Activated naive CD8-positive, alpha-beta T cell treated with anti-CD3 and anti-CD28 coated beads for 36 hours (primary cell): ENCODE results near the gene BCAS4. TPM values are rescaled to one million over a fixed set of nuclear protein-coding genes. Genes with fewer than 3 reads are reported as not detected.

Experiments used
- DNase-seq: peaks from one replicate; pipeline ENCODE4 v3.0.0; 2021
- H3K27ac Mint-ChIP-seq: one replicate; pipeline ENCODE4 v1.8.0; 2022; ENCODE audit warnings: mild to moderate bottlenecking, moderate library complexity, mixed read lengths
- H3K27me3 Mint-ChIP-seq: one replicate; pipeline ENCODE4 v1.8.0; 2022; ENCODE audit warnings: mild to moderate bottlenecking, mixed read lengths
- H3K36me3 Mint-ChIP-seq: one replicate; pipeline ENCODE4 v1.8.0; 2021; ENCODE audit warnings: mild to moderate bottlenecking, mixed read lengths
- H3K4me1 Mint-ChIP-seq: one replicate; pipeline ENCODE4 v1.8.0; 2021; ENCODE audit warnings: mixed read lengths
- H3K4me3 Mint-ChIP-seq: one replicate; pipeline ENCODE4 v1.8.0; 2022; ENCODE audit warnings: mild to moderate bottlenecking, moderate library complexity, mixed read lengths
- H3K9me3 Mint-ChIP-seq: one replicate; pipeline ENCODE4 v1.8.0; 2022; ENCODE audit warnings: mixed read lengths
- total RNA-seq, 2 experiments: library from RNA; stranded (reverse); gene quantifications; one replicate each; pipeline ENCODE4 v1.2.3, GENCODE V29; 2021

Gene BCAS4
- total RNA-seq, 2 experiments from 2014 or later = 27.1 to 28.9 TPM

GRCh38 chr20:50903353-50904051 is 108.6 kb downstream of the BCAS4 start:
- peaks cover 27% of the 10 kb centered on the region for H3K36me3 Mint-ChIP-seq
- no peak for DNase-seq
- H3K27ac Mint-ChIP-seq = peak overlapping the region; percentile 11
- peaks cover 36% of the 10 kb centered on the region for H3K4me1 Mint-ChIP-seq
- H3K4me3 Mint-ChIP-seq = no peak overlapping the region
- no peaks in the 10 kb centered on the region for H3K27me3 Mint-ChIP-seq
- no peaks in the 10 kb centered on the region for H3K9me3 Mint-ChIP-seq

GRCh38 chr20:50904067-50904570 is 109.3 kb downstream of the BCAS4 start:
- Mint-ChIP-seq H3K4me1 (peaks cover 36% of the 10 kb centered on the region), H3K36me3 (peaks cover 25% of the 10 kb centered on the region)

DNA sequence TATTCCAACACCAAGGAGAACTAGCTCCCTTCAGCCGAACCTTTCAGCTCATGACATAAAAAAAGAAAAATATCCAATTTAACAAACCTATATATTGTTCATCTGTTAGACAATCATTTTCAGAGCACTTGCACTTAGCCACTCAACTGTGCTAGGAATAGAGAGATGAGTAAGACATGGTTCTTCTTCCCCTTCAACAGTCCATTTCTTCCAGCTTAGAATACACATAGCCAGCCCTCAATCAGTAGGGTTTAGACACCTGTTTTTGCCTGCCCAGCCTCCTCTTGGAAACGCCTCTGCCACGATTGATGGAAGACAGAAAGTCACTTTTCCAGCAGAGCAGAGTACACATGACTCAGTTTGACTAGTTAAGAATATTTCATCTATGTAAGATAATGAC is 114.6 kb downstream of the BCAS4 start:
- no peak for DNase-seq
- Mint-ChIP-seq H3K4me1 (peaks cover 61% of the 10 kb centered on the region), H3K27me3 (no peaks in the 10 kb centered on the region), H3K27ac (no peak overlapping the region), H3K4me3 (no peak overlapping the region), H3K36me3 (peaks cover 44% of the 10 kb centered on the region), H3K9me3 (no peaks in the 10 kb centered on the region)

More at GRCh38 chr20:50904067-50904570, 109.3 kb downstream of the BCAS4 start:
- H3K27me3 Mint-ChIP-seq = no peaks in the 10 kb centered on the region
- H3K27ac Mint-ChIP-seq = peak overlapping the region; percentile 59
- H3K9me3 Mint-ChIP-seq = no peaks in the 10 kb centered on the region
- no peak for DNase-seq
- H3K4me3 Mint-ChIP-seq = no peak overlapping the region

DNA sequence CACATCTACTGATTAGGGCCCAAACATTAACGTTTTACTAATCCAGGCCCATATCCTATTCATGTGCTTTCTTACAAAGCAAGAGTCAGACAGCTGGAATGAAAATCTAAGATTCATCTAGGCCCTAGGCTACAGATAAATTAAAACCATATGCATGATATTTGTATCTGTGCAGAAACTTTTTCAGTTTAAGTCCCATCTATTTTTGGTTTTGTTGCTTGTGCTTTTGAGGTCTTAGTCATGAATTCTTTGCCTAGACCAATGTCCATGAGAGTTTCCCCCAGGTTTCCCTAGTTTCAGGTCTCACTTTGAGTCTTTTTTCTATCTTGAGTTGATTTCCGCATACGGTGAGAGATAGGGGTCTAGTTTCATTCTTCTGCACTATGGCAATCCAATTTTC is 116.2 kb downstream of the BCAS4 start:
- peaks cover 62% of the 10 kb centered on the region for H3K4me1 Mint-ChIP-seq
- peak overlapping the region; percentile 52 for H3K27ac Mint-ChIP-seq
- H3K27me3 Mint-ChIP-seq = no peaks in the 10 kb centered on the region
- no peaks in the 10 kb centered on the region for H3K9me3 Mint-ChIP-seq
- DNase-seq = no peak
- no peak overlapping the region for H3K4me3 Mint-ChIP-seq
- H3K36me3 Mint-ChIP-seq = peaks cover 41% of the 10 kb centered on the region

- Mint-ChIP-seq H3K4me1 (peaks cover 65% of the 10 kb centered on the region), H3K9me3 (no peaks in the 10 kb centered on the region), H3K27ac (peak overlapping the region; percentile 52), H3K27me3 (no peaks in the 10 kb centered on the region), H3K4me3 (no peak overlapping the region), H3K36me3 (peaks cover 41% of the 10 kb centered on the region)
- DNase-seq = no peak
Observed at GRCh38 chr20:50911716-50912115, 116.9 kb downstream of the BCAS4 start.

- Mint-ChIP-seq H3K27ac (peak overlapping the region; percentile 85), H3K36me3 (peaks cover 53% of the 10 kb centered on the region), H3K9me3 (no peaks in the 10 kb centered on the region), H3K4me1 (peaks cover 79% of the 10 kb centered on the region), H3K27me3 (no peaks in the 10 kb centered on the region), H3K4me3 (no peak overlapping the region)
- DNase-seq = peak; percentile 30
Observed at GRCh38 chr20:50913690-50914375, 119.0 kb downstream of the BCAS4 start.

GRCh38 chr20:50915424-50915823 is 120.6 kb downstream of the BCAS4 start:
- H3K27ac Mint-ChIP-seq = peak overlapping the region; percentile 32
- peaks cover 51% of the 10 kb centered on the region for H3K36me3 Mint-ChIP-seq
- DNase-seq = no peak
- no peaks in the 10 kb centered on the region for H3K9me3 Mint-ChIP-seq
- H3K4me3 Mint-ChIP-seq = no peak overlapping the region
- peaks cover 77% of the 10 kb centered on the region for H3K4me1 Mint-ChIP-seq
- no peaks in the 10 kb centered on the region for H3K27me3 Mint-ChIP-seq

GRCh38 chr20:50916257-50916656 is 121.4 kb downstream of the BCAS4 start:
- Mint-ChIP-seq H3K27ac (peak overlapping the region; percentile 12), H3K27me3 (no peaks in the 10 kb centered on the region), H3K4me1 (peaks cover 76% of the 10 kb centered on the region), H3K36me3 (peaks cover 45% of the 10 kb centered on the region), H3K4me3 (no peak overlapping the region), H3K9me3 (no peaks in the 10 kb centered on the region)
- DNase-seq = no peak

DNA sequence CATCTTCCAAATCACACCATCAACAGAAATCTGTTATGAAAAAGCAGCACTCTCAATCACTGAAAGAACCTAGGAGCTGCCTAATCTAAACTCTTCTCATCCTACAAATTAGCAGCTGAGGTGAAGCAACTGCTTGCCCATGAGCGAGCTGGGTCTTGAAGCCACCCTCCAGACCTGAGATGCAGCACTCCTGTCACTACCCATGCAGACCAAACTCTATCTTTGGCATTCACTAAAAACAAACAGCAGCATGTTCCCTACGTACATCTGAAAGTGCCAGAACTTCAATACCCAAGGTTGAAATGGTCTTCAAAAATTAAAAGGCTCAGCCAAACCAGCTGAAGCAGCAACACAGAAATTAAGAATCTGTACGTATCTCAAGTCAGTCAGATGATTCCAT is 122.1 kb downstream of the BCAS4 start:
- H3K36me3 Mint-ChIP-seq = peaks cover 39% of the 10 kb centered on the region
- H3K4me1 Mint-ChIP-seq = peaks cover 75% of the 10 kb centered on the region

GRCh38 chr20:50918403-50918802 is 123.5 kb downstream of the BCAS4 start:
- Mint-ChIP-seq H3K4me3 (no peak overlapping the region), H3K27me3 (no peaks in the 10 kb centered on the region), H3K4me1 (peaks cover 77% of the 10 kb centered on the region), H3K27ac (no peak overlapping the region), H3K36me3 (peaks cover 40% of the 10 kb centered on the region), H3K9me3 (no peaks in the 10 kb centered on the region)
- DNase-seq = no peak

More for the DNA sequence above, 122.1 kb downstream of the BCAS4 start:
- Mint-ChIP-seq H3K4me3 (no peak overlapping the region), H3K9me3 (no peaks in the 10 kb centered on the region), H3K27ac (peak overlapping the region; percentile 12), H3K27me3 (no peaks in the 10 kb centered on the region)
- no peak for DNase-seq

DNA sequence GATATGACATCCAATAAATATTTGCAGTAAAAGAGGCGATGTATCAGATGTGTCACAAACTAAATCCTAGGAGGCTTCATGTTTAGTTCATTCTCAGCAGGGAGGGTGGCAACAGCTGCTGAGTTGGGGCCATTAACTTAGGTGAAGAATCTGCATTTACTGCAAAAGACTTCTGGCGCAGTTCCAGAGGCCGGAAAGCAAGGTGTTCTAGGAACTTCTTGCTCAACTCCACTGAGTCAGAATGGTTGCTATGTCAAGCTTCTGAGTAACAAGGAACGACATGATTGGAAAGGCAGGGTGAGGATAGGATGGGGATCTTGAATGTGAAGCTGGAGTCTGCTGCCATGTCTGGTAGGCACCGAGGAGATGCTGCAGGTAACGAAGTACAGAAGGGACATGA is 124.7 kb downstream of the BCAS4 start:
- H3K36me3 Mint-ChIP-seq = peaks cover 42% of the 10 kb centered on the region
- no peaks in the 10 kb centered on the region for H3K27me3 Mint-ChIP-seq
- no peak for DNase-seq
- no peaks in the 10 kb centered on the region for H3K9me3 Mint-ChIP-seq
- peak overlapping the region; percentile 9 for H3K27ac Mint-ChIP-seq
- H3K4me3 Mint-ChIP-seq = no peak overlapping the region
- H3K4me1 Mint-ChIP-seq = peaks cover 71% of the 10 kb centered on the region

DNA sequence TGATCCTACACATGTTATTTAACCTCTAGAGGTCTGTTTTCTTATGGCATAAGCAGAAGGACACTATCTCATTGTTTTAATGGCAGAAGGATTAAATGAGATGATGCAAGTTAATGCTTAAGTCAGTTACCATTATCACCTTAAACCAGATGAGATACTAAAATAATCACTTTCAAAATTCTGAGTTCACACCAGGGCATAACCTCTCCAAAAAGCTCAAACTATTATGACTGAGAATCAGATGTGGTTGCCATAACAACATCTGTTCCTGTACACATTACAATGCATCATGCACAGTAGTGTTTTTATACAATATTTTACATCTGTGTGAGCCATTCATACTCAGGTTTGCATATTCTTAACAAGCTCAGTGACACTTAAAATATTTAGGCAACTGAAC is 126.1 kb downstream of the BCAS4 start:
- no peaks in the 10 kb centered on the region for H3K27me3 Mint-ChIP-seq
- no peak overlapping the region for H3K4me3 Mint-ChIP-seq
- DNase-seq = no peak
- H3K36me3 Mint-ChIP-seq = peaks cover 55% of the 10 kb centered on the region
- no peak overlapping the region for H3K27ac Mint-ChIP-seq
- H3K4me1 Mint-ChIP-seq = peaks cover 72% of the 10 kb centered on the region
- H3K9me3 Mint-ChIP-seq = no peaks in the 10 kb centered on the region

- Mint-ChIP-seq H3K27ac (peak overlapping the region; percentile 54), H3K27me3 (no peaks in the 10 kb centered on the region), H3K4me1 (peaks cover 68% of the 10 kb centered on the region), H3K36me3 (peaks cover 54% of the 10 kb centered on the region), H3K9me3 (no peaks in the 10 kb centered on the region), H3K4me3 (no peak overlapping the region)
- no peak for DNase-seq
Observed at GRCh38 chr20:50921803-50922501, 127.1 kb downstream of the BCAS4 start.

DNA sequence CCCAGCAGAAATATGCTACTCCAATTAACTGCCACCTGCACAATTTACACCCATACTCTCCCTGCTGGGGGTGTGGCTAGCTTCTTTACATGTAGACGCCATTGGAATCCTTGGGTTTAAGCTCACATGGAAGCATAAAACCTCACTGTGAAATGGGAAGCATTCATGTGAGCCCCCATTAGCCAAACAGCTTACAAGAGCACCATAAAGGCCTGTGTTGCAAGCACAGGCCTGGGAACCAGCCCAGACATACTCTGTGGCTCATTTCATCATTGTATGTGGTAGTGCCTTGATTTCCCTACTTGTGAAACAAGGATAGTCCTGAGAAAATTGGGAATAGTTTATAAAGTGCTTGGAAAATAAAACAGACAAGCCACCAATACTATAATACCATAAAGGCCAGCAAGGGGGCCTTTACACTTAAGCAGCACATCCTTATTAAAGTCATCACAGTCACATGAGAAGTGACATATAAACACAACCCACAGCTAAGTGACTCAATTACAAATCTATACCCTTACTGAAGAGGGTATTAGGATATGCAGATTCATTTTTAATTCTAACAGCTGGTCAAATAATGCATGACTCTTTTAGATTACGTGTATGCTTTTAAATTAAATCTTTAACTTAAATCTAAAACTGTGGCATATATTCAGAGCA is 129.5 kb downstream of the BCAS4 start:
- Mint-ChIP-seq H3K9me3 (no peaks in the 10 kb centered on the region), H3K36me3 (peaks cover 56% of the 10 kb centered on the region), H3K4me3 (no peak overlapping the region), H3K27me3 (no peaks in the 10 kb centered on the region), H3K27ac (peak overlapping the region; percentile 16), H3K4me1 (peaks cover 69% of the 10 kb centered on the region)
- no peak for DNase-seq

GRCh38 chr20:50926530-50926929 is 131.7 kb downstream of the BCAS4 start:
- no peaks in the 10 kb centered on the region for H3K27me3 Mint-ChIP-seq
- no peak for DNase-seq
- no peaks in the 10 kb centered on the region for H3K9me3 Mint-ChIP-seq
- H3K4me1 Mint-ChIP-seq = peaks cover 60% of the 10 kb centered on the region
- H3K36me3 Mint-ChIP-seq = peaks cover 58% of the 10 kb centered on the region
- no peak overlapping the region for H3K27ac Mint-ChIP-seq
- H3K4me3 Mint-ChIP-seq = no peak overlapping the region
